IPS DF 4.7 (cell line): ENCODE measurements around the gene SNAPC3.
"Not testable (repeated sequence)": the region's sequence is repeated elsewhere in the genome, so short reads cannot be mapped to it uniquely, and the experiment has no call there.

ENCODE experiments used
- DNase-seq: peaks from one replicate; pipeline ENCODE4 v3.0.0-alpha.2; 2013; ENCODE audit warnings: low spot score; ENCODE audit errors: extremely low read depth

SNAPC3 gene

GRCh38 chr9:15422372-15423230 is at the start of gene SNAPC3:
Gene SNAPC3 (plus strand): TSS chr9:15422876. CDS start chr9:15422880, 4 bp downstream.
- DNase-seq = peak; percentile 71

- no peak for DNase-seq
Measured at GRCh38 chr9:15373881-15374280, 48.8 kb upstream of the SNAPC3 start.

- no peak for DNase-seq
Measured at GRCh38 chr9:15374310-15374709, 48.4 kb upstream of the SNAPC3 start.

GRCh38 chr9:15374825-15375224 is 47.9 kb upstream of the SNAPC3 start:
- DNase-seq = no peak

- no peak for DNase-seq
Measured at GRCh38 chr9:15377625-15378540, 44.8 kb upstream of the SNAPC3 start.

GRCh38 chr9:15379317-15379716 is 43.4 kb upstream of the SNAPC3 start:
- not testable (repeated sequence) for DNase-seq

- not testable (repeated sequence) for DNase-seq
Measured at GRCh38 chr9:15379888-15380287, 42.8 kb upstream of the SNAPC3 start.

- DNase-seq = no peak
Measured at GRCh38 chr9:15381491-15381890, 41.2 kb upstream of the SNAPC3 start.

GRCh38 chr9:15386465-15386864 is 36.2 kb upstream of the SNAPC3 start:
- no peak for DNase-seq

- no peak for DNase-seq
Measured at GRCh38 chr9:15389173-15389572, 33.5 kb upstream of the SNAPC3 start.

- DNase-seq = no peak
Measured at GRCh38 chr9:15389631-15390030, 33.0 kb upstream of the SNAPC3 start.

- no peak for DNase-seq
Measured at GRCh38 chr9:15390201-15390600, 32.5 kb upstream of the SNAPC3 start.

GRCh38 chr9:15392363-15392762 is 30.3 kb upstream of the SNAPC3 start:
- DNase-seq = no peak

GRCh38 chr9:15400281-15400941 is 22.3 kb upstream of the SNAPC3 start:
- no peak for DNase-seq

GRCh38 chr9:15401266-15401665 is 21.4 kb upstream of the SNAPC3 start:
- no peak for DNase-seq

GRCh38 chr9:15403155-15403554 is 19.5 kb upstream of the SNAPC3 start:
- DNase-seq = no peak

GRCh38 chr9:15404171-15404570 is 18.5 kb upstream of the SNAPC3 start:
- DNase-seq = no peak

GRCh38 chr9:15416880-15417279 is 5.8 kb upstream of the SNAPC3 start:
- no peak for DNase-seq

- DNase-seq = no peak
Measured at GRCh38 chr9:15417626-15418025, 5.0 kb upstream of the SNAPC3 start.

GRCh38 chr9:15420796-15421195 is 1.9 kb upstream of the SNAPC3 start:
- DNase-seq = no peak

GRCh38 chr9:15421532-15421931 is 1.1 kb upstream of the SNAPC3 start:
- DNase-seq = no peak

GRCh38 chr9:15421990-15422371 is 695 bp upstream of the SNAPC3 start:
- no peak for DNase-seq
